ENCODE results near the gene DGKI.
A peak's percentile ranks its signal among the peaks of the same experiment; 100 is the strongest.

Gene DGKI

DNA sequence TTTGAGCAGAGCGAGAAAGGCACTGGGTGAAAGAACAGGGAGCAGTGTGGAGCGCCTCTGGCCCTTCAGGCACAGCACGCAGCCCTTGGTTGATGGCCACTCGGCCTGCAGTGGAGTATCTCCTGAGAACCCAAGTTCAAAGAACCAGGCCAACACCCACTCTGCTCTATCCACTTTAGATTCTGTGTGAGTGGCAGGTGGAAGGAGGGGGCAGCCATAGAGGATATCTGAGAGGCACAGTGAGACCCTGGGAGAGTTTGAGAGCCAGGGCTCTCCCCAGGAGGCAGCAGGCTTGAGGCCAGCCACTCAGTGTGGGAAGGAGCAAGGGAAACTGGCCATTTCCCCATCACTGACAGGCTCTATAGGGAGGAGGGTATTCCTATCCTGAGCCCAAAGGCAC, 450.7 kb downstream of the DGKI start:
- DNase-seq, result no peak

DNA sequence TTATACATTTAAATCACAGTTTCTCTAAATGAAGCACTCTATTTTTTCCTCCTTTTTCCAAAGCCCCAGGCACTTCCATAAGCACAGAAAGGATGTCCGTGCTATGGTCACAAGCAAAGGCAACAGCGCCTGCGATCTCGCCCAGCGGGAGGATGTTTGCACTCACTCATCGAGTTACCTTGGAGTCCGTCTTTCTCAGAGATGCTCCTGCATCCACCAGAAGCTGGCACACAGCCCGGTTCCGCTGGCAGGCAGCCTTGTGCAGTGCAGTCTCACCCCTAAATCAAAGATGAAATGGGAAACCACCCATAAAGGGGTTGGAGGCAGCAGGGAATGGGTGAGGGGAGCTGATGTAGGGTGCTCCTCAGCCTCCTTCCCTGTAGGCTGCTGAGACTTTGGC, 451.4 kb downstream of the DGKI start:
- DNase-seq, result no peak

DNA sequence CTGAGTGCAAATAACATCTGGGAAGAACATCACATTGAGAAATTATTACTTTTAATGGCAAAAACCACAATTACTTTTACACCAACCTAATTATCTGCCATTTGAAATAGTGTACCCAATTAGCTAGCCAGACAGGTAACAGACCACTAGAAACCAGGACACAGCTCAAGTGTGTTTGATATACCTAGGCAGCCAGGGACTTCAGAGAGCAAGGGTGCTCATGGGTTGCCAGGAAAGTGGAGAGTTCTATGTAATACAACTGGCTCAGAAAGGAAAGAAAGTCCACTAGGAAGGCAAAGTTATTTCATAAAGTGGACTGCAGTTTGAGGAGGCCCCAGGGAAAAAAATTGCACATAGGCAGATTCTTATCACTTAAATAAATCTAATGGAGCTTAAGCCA, 453.2 kb downstream of the DGKI start:
- no peak for DNase-seq

DNA sequence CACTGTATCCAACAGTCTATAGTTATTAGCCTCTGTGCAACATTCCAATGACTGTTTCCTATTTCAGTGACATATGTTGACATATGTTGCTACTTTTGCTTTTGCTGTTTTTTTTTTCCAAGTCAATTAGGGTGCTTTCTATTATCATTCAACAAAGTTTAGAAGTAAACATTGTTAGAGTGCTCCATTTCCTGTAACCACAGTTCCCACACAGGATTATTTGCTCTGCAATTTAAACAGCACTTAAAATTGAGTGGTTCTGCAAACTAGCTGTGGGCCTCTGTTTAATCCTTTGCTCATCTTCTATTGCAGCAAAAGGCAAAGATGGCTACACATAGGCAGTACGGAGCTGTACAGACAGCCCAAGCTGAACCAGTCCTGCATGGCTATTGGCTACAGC, 456.7 kb downstream of the DGKI start:
- DNase-seq, result no peak

DNA sequence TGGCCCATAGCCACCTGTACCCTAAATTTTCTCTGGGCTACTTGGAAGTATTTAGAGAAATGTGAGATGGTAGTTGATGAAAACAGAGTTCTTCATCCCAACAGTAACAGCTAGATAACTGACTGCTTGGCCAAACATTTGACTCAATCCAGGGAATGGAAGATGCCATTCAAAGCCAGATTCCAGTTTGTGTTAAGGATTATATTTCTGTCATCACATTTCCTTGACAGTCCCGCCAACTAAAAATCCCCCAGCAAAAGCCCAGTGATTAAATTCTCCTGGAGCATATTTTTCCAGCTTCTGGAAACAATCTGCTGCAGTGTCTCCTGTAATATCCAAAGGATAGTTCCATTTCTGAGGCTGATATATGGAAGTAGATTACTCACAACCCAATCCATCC, 457.9 kb downstream of the DGKI start:
- DNase-seq, result no peak

DNA sequence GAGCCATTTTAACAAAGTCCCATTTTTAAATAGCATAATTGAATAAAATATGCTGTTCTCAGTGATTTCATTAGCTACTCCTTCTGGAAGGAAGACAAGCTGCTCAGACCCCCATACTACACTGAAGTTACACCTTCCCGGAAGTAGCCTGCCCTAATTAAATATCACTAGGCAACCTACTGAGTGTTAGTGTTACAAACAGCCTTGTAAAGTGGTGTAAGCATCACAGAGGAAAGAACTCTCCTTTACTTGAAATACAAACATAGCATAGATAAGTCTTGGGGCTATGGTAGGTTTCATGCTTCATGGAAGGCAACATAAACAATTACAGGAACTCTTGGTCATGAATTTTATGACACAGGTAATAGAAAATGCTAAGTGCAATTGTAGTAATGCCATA, 459.8 kb downstream of the DGKI start:
- no peak for DNase-seq

DNA sequence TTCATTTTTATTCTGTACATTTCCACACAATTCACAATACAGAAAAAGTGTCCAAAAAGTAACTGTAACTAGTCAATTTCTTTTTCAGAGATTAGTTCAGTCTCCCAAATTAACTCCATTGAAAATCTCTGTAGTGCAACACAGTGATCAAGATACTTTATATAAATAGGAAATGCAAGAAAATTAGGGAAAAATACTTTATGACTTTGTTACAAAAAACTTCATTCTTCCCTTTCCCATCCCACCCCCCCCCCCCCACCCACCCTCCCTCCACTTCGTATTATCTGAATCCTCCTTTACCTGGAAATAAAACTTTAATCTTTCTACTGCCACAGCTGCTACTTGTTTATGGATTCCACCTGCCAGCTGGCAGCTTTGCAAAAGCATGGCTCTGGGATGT, 465.7 kb downstream of the DGKI start:
- no peak for DNase-seq

DNA sequence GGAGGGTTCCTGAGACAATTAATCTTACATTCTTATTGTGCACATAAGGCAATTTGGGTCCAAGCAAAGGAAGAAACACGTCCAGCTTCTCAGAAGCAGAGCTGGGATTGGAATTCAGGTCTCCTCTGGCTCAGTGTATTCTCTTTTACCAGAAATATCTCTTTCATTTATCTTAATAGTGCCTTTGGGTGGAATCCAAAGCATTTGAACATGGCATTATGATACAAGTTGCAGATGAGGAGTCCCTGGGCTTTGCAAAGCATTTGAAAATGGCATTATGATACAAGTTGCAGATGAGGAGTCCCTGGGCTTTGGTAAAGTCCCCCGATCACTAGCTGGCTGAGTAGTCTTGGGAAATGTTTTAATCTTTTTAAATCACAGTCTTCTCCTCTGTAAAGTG, 473.3 kb downstream of the DGKI start:
- no peak for DNase-seq

DNA sequence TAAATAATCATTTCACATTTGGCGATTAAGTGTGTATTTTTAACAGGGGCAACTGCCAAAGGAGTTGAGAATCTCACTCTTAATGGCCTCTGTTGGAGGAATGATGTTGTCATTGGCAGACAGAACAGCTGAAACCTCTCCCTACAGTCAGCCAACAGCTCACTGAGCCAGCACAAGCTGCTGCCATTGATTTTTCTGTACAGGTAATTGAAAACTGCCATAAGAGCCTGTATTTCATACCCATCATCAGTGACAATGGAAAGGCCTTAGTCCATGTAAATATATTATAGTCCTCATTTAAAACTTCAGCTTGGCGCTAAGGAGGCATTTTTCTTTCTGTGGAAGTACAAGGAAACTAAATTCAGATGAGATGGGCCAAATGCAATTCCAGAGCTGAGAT, 475.2 kb downstream of the DGKI start:
- DNase-seq, result no peak

DNA sequence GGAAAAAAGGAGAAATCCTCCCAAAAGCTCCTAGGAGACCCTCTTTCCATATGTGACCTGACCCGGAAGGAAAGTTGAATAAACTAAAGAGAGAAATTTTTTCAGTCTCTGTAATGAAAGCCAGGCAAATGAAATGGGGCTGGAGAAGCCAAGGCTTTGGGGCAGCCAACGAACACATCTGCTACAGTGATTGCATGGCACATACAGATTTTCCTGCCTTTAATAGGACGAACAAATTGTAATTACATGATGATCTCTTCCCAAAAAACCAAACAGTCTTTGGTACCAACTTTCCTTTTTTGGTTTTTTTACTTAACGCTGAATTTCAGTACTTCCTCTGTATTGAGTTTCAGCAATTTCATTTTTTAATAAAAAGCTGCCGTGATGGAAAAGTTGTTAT, 479.8 kb downstream of the DGKI start:
- DNase-seq, result no peak

DNA sequence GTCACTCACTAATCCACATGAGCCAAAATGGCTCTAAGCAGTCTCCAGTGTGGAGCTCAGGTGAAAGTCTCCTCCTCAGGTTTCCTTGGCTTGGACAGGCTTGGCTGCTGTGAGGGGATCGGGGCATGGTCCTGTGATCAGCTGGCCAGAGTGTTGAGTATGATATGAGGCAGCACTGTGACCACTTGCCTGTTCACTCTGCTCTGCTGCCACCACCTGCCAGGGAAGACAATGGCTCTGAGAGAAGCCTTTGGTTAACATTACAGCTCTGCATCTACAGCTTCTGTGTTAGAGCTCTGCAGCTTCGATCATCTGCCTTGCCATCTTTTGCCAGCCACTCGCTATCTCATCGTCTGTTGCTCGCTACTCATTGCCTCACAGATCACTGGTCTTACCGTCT, 483.1 kb downstream of the DGKI start:
- DNase-seq, result no peak

DNA sequence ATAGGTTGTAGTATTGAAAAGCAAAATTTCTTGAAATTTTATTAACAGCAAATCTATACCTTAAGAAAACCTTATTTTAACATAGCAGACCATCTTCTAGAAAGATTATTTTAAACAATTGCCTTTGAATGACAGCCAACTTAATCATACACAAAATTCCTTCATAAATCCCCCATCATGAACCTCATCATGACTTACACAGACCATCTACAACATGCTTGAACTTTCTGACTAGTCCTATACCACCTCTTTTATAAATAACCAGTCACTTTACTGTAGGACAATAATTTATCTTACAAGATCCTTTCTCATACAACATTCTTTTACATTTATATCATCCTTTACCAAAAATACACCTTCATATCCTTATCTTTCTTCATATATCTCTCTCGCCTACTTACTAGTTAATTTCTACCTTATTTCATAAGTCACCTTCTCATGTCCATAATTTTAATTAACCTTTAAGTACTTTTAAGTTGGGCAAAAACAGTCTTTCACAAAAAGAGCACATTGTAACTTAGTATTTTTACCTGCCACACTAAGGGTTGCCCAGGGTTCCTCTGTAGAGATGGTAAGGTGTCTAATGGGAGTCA, 486.6 kb downstream of the DGKI start:
- DNase-seq, result no peak

DNA sequence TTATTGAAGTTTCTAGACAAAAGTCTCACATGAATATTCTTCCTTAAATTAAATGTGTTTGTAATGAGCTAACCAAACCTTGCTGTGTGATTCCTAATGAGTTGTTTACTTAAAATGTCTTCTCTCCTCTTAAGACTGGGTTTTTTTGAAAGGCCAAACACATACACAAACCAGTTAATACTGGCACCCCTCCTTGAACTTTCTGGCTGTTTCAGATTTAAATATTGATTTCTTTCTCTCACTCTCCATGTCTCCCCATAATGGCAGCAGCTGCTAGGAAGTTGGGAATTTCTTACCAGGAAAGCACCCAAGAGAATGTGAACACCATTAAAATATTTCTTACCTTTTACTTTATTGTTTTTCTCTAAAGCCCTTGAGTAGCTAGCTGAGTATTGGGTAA, 491.8 kb downstream of the DGKI start:
- DNase-seq, result no peak

DNA sequence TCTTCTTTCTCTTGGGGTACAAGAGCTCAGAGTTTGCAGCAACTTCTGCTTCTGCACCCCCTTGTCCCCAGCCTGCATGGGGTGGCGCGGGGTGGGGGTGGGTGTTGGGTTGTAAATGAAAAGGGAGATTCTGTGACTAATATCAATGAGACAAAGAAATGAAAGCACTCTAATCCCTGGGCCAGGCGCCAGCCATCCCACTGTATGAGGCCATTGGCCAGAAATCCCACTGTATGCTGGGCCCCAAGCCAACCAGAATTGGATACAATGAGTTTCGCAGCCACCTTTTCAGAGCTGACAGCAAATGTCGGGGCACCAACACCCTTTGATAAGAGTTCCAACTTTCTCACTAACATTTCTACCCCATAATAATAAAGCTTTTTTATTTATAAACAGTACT, 492.4 kb downstream of the DGKI start:
- DNase-seq, result no peak

DNA sequence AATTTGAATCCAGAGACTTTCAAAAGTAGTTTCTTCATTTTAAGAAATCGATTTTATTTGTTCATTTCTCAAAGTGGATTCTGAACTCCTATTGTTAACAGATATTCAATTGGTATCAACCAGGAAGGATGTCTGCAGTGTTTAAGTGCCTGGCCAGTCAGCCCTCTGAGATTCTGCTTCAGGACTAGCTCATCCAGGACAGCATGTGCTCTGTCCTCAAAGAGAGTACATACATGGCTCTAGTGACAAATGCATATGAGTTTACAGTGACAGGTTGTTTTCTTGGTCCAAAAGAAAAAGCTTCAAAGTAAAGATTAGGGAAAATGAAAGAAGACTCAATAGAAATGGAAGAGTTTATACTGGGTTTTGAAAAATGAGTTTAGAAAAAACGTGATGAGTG, 494.8 kb downstream of the DGKI start:
- no peak for DNase-seq

DNA sequence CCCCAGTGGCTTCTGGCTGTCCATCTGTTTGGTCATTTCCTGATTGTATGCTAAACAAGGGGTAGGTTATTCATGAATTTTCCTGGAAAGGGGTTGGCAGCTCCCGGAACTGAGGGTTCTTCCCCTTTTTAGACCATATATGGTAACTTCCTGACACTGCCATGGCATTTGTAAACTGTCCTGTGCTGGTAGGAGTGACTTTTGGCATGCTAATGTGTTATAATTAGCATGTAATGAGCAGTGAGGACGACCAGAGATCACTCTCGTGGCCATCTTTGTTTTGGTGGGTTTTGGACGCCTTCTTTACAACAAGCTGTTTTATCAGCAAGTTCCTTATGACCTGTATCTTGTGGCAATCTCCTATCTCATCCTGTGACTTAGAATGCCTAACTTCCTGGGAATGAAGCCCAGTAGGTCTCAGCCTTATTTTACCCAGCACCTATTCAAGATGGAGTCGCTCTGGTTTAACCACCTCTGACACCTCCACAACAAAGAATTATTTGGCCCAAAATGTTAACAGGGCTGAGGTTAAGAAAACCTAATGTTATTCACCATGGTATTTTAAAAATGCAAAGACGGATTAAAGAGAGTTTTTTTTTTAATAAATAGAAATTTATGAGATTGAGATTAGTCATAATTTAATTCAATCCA, 500.9 kb downstream of the DGKI start:
- no peak for DNase-seq

DNA sequence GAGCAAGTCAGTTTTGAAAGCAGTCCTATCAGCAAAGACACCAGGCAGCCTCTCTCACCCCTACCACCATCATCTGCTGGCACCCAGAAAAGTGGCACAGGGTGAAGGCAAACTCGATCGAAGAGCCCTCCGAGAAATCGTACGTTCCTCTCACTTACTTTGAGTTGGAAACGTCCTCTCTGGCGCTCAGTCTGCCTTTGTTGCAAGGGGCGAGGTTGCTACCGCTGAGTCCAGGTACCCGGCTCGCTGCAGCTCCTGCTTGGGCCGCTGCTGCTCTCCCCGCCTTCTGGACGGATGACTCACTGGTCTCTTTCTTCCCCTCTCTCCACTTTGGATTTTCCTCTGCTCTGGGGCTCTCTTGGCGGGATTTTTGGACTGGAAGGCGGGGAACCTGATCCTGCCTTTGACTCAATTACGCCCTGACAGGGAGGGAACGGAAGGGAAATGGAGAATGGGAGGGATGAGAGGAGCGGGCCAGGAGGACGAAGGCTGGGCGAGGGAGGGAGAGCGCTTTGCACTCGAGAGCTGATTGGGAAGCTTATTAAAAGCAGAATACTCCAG, 503.4 kb downstream of the DGKI start, which contains the start of gene PTN:
PTN (minus strand) TSS at position 453 of the 561 bp plus-strand sequence. CDS start 88,760 bp downstream, outside the sequence.
- peak; percentile 59 for DNase-seq

DNA sequence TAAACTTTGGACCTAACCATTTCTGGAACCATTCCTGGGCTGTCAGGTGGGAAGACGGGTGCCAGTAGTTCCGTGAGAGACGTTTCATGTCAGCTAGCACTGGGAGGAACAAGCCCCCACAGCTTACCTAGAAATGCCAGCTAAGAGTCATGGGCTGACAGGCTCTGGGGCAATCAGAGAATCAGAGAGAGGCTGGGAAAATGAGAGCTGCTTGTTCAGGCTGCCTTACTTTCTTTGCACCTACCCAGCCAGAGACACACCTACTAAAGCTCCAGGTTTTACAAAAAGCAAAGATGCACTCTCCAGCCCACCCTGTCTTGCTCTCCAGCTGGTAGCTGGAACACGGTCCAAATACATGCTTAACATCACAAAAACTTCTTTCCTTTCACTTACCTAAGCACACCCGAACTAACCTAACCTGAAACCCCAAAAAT, 503.9 kb downstream of the DGKI start:
- no peak for DNase-seq

DNA sequence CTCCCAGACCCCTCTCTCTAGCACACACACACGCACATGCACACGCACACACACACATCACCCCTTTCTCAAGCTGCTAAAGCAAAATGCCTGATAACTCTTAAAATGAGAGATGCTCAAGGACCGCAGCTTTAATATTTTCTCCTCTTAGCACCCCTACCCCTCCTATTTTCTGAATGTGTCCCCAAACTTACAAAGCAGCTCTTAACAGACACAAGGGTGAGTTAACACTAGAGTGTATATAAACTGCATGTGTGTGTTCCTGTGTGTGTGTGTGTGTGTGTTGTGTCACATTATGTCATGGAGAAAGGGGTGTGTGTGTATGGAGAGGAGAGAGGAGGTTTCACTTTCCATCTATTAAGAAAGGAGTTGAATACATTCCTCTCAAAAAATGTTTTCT, 504.5 kb downstream of the DGKI start:
- DNase-seq, result no peak

DNA sequence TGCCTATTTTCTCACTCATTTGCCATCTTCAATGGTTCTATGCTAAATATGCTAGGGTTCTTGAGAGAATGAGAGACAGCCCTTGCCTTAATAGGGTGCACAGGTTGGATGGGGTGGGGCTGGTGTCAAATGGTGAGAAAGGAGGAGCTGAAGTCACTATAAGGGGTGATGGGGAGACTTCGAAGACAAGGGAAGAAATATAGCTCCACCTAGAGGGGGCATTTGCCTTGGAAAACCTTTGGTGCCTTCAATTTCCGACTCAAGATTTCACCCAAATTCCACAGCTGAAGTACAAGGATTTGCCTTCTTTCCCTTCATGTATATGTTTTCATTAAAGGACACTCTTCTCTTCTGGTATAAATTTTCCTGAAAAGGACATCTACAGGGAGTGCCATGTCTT, 508.9 kb downstream of the DGKI start:
- no peak for DNase-seq

DNA sequence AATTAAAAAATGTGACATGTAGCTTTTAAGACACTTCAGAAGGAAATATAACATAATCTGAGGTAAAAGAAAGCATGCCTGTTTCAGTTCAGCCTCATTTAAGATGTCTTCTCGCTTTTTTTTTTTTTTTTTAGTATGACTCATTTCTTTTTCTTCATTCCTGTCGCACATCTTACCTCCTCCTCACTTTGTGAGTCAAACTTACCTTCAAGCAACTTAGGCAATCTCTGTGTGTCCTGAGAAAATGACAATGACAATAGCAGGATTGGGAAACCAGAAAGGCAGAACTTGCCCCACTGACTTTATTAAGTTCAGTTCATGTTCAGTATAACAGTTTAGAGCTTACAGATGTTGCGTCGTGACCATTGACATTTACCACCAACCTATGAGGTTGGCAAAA, 511.0 kb downstream of the DGKI start:
- DNase-seq, result no peak

DNA sequence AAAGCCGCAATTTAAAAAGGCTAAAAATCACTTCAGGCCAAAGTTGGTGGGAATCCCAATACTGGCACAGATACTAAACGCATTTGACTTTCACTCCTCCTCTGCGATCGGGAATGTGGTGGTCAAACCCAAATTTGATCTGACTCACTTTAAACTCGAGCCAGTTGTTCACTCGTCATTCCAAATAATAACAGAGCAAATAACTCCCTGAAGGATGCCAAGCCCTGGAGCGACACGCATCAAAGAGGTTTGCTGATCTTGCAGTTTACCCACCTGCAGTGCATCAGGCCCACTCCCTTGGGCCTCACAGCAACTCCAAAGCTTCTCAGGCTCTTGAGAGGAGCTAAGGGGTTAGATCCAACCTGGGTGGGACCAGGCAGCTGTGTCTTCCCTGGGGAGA, 515.4 kb downstream of the DGKI start:
- no peak for DNase-seq
